Astrocyte (in vitro differentiated cells and primary cell): ENCODE measurements around the gene EIF4B. TPM values are rescaled to one million over a fixed set of nuclear protein-coding genes. Genes with fewer than 3 reads are reported as not detected.
"Not testable (repeated sequence)": the region's sequence is repeated elsewhere in the genome, so short reads cannot be mapped to it uniquely, and the experiment has no call there.

Experiments
- DNase-seq: peaks from one replicate; pipeline ENCODE4 v3.0.0-alpha.2; 2010; ENCODE audit warnings: low read depth
- FAIRE-seq: peaks from 2 replicates; lab custom pipeline; 2011; peaks lifted over from hg19 to GRCh38; lab: Jason Lieb, UNC
- H2AFZ ChIP-seq: 2 replicates; pipeline ENCODE4 v1.6.0; 2012; ENCODE audit warnings: low read depth, low read length, inconsistent platforms
- H3K27ac ChIP-seq: 2 replicates; pipeline ENCODE4 v1.5.1; 2011; ENCODE audit warnings: low read depth, low read length, inconsistent platforms
- H3K27me3 ChIP-seq: 2 replicates; pipeline ENCODE4 v1.6.0; 2011; ENCODE audit warnings: low read length, inconsistent platforms; ENCODE audit not compliant: insufficient read depth
- H3K36me3 ChIP-seq: 2 replicates; pipeline ENCODE4 v1.5.1; 2011; ENCODE audit warnings: low read length, inconsistent platforms; ENCODE audit not compliant: insufficient read depth
- H3K4me1 ChIP-seq: 2 replicates; pipeline ENCODE4 v1.5.1; 2011; ENCODE audit warnings: low read length, inconsistent platforms; ENCODE audit not compliant: insufficient read depth
- H3K4me2 ChIP-seq: 2 replicates; pipeline ENCODE4 v1.6.0; 2012; ENCODE audit warnings: low read length, inconsistent platforms
- H3K4me3 ChIP-seq: 2 replicates; pipeline ENCODE4 v1.5.1; 2011; ENCODE audit warnings: low read depth, mild to moderate bottlenecking, low read length, inconsistent platforms; ENCODE audit not compliant: insufficient read depth
- H3K79me2 ChIP-seq: 2 replicates; pipeline ENCODE4 v1.6.0; 2012; ENCODE audit warnings: mild to moderate bottlenecking, low read length, inconsistent platforms; ENCODE audit not compliant: insufficient read depth
- H3K9ac ChIP-seq: 2 replicates; pipeline ENCODE4 v1.6.0; 2012; ENCODE audit warnings: mild to moderate bottlenecking, low read length, inconsistent platforms
- H3K9me3 ChIP-seq: 2 replicates; pipeline ENCODE4 v1.5.1; 2012; ENCODE audit warnings: low read depth, mild to moderate bottlenecking, low read length, inconsistent platforms; ENCODE audit not compliant: insufficient read depth
- H4K20me1 ChIP-seq: 2 replicates; pipeline ENCODE4 v1.6.0; 2012; ENCODE audit warnings: low read length, inconsistent platforms; ENCODE audit not compliant: insufficient read depth
- H3K27ac Mint-ChIP-seq: one replicate; pipeline ENCODE4 v1.8.0; 2021; ENCODE audit warnings: mild to moderate bottlenecking, mixed read lengths; ENCODE audit not compliant: unreplicated experiment
- H3K27me3 Mint-ChIP-seq: one replicate; pipeline ENCODE4 v1.8.0; 2021; ENCODE audit warnings: low read depth, mixed read lengths; ENCODE audit not compliant: unreplicated experiment
- H3K36me3 Mint-ChIP-seq: one replicate; pipeline ENCODE4 v1.8.0; 2021; ENCODE audit warnings: low read depth, mixed read lengths; ENCODE audit not compliant: unreplicated experiment
- H3K4me1 Mint-ChIP-seq: one replicate; pipeline ENCODE4 v1.8.0; 2021; ENCODE audit warnings: low read depth, mixed read lengths; ENCODE audit not compliant: unreplicated experiment
- H3K4me3 Mint-ChIP-seq: one replicate; pipeline ENCODE4 v1.8.0; 2021; ENCODE audit warnings: mild to moderate bottlenecking, moderate library complexity, mixed read lengths; ENCODE audit not compliant: unreplicated experiment
- H3K9me3 Mint-ChIP-seq: one replicate; pipeline ENCODE4 v1.8.0; 2021; ENCODE audit warnings: mild to moderate bottlenecking, mixed read lengths; ENCODE audit not compliant: unreplicated experiment
- CTCF ChIP-seq: IDR thresholded peaks from 2 replicates; pipeline ENCODE4 v1.5.1; 2011; ENCODE audit warnings: low read depth, mild to moderate bottlenecking, inconsistent platforms, low read length, moderate library complexity; ENCODE audit not compliant: insufficient read depth
- EZH2 ChIP-seq: IDR thresholded peaks from 2 replicates; pipeline ENCODE4 v1.6.1; 2012; ENCODE audit warnings: mild to moderate bottlenecking, low read length, inconsistent platforms; ENCODE audit not compliant: insufficient read depth
- total RNA-seq: library from RNA; stranded (reverse); gene quantifications from 2 replicates; pipeline ENCODE4 v1.2.1, GENCODE V29; 2021

EIF4B gene
- total RNA-seq, 1 donor from 2014 or later = 242 TPM

DNA sequence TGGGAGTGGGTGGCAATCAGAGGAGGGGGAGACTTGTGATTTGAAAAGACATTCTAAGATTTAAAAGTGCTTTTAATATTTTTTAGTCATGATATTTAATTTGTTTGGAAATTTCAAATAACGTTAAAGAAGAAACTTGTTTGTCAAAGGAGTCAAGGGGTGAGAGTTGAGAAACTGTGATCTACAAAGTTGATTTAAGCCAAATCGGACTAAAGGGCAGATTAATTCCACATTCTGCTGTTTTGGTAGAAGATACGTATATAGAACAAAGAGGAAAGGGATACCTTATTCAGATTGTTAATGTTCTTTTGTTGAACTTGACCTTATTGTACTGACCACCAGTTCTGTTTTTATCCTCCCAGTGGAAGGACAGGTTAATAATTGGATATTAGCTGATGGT is 6.7 kb downstream of the EIF4B start:
- H3K36me3 ChIP-seq = peaks cover 10% of the 10 kb centered on the region
- Mint-ChIP-seq H3K4me1 (peaks cover 28% of the 10 kb centered on the region), H3K27ac (no peak overlapping the region), H3K27me3 (no peaks in the 10 kb centered on the region), H3K9me3 (no peaks in the 10 kb centered on the region), H3K4me3 (no peak overlapping the region), H3K36me3 (peaks cover 5% of the 10 kb centered on the region)
- H3K27ac ChIP-seq = no peak overlapping the region
- DNase-seq (no peak), FAIRE-seq (no peak)
- H3K4me2 ChIP-seq = no peak overlapping the region
- H2AFZ ChIP-seq = no peak overlapping the region
- H3K27me3 ChIP-seq = no peaks in the 10 kb centered on the region
- H3K4me1 ChIP-seq = peaks cover 13% of the 10 kb centered on the region
- H4K20me1 ChIP-seq = peaks cover 97% of the 10 kb centered on the region
- no peak overlapping the region for H3K4me3 ChIP-seq
- peaks cover 100% of the 10 kb centered on the region for H3K79me2 ChIP-seq
- H3K9me3 ChIP-seq = no peaks in the 10 kb centered on the region
- H3K9ac ChIP-seq = no peak overlapping the region
- TF ChIP-seq EZH2 (no peak), CTCF (no peak)

GRCh38 chr12:53014709-53015108 is 8.5 kb downstream of the EIF4B start:
- Mint-ChIP-seq H3K27me3 (no peaks in the 10 kb centered on the region), H3K4me3 (no peak overlapping the region), H3K4me1 (peaks cover 16% of the 10 kb centered on the region), H3K9me3 (no peaks in the 10 kb centered on the region), H3K27ac (peak overlapping the region; percentile 34), H3K36me3 (peaks cover 3% of the 10 kb centered on the region)
- H4K20me1 ChIP-seq = peaks cover 92% of the 10 kb centered on the region
- no peak overlapping the region for H3K4me3 ChIP-seq
- H2AFZ ChIP-seq = no peak overlapping the region
- H3K27ac ChIP-seq = no peak overlapping the region
- DNase-seq (no peak), FAIRE-seq (peak; percentile 13)
- peaks cover 93% of the 10 kb centered on the region for H3K79me2 ChIP-seq
- H3K4me1 ChIP-seq = peaks cover 2% of the 10 kb centered on the region
- H3K9me3 ChIP-seq = no peaks in the 10 kb centered on the region
- no peak for TF ChIP-seq CTCF
- TF ChIP-seq EZH2 = no peak
- H3K4me2 ChIP-seq = no peak overlapping the region
- peaks cover 20% of the 10 kb centered on the region for H3K36me3 ChIP-seq
- no peak overlapping the region for H3K9ac ChIP-seq
- no peaks in the 10 kb centered on the region for H3K27me3 ChIP-seq

DNA sequence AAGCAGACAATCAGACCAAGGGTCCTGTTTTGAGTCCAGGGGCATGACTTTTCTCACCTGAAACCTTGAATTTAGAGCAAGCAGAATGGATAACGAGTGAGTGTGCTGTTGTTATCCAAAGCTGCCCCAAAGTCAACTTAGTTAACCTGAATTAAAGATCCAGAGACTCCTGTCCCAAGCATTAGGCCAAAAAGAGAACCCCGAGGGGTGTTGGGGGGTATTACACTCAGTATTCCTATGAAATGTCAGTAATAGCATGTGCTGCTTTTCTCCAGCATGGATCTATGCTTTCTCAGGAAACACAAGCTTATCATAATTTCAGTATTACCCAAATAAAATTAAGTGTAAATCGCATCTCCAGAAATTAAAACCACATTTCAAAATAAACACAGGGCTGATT is 19.0 kb downstream of the EIF4B start:
- Mint-ChIP-seq H3K36me3 (peaks cover 21% of the 10 kb centered on the region), H3K9me3 (no peaks in the 10 kb centered on the region), H3K27ac (no peak overlapping the region), H3K4me1 (no peaks in the 10 kb centered on the region), H3K27me3 (no peaks in the 10 kb centered on the region), H3K4me3 (no peak overlapping the region)
- H3K79me2 ChIP-seq = peaks cover 54% of the 10 kb centered on the region
- H3K36me3 ChIP-seq = peaks cover 75% of the 10 kb centered on the region
- H3K27ac ChIP-seq = no peak overlapping the region
- H3K4me1 ChIP-seq = no peaks in the 10 kb centered on the region
- FAIRE-seq (no peak), DNase-seq (no peak)
- peaks cover 57% of the 10 kb centered on the region for H4K20me1 ChIP-seq
- no peak overlapping the region for H3K4me3 ChIP-seq
- no peak overlapping the region for H3K4me2 ChIP-seq
- H2AFZ ChIP-seq = no peak overlapping the region
- TF ChIP-seq EZH2 = no peak
- TF ChIP-seq CTCF = no peak
- H3K27me3 ChIP-seq = no peaks in the 10 kb centered on the region
- H3K9ac ChIP-seq = no peak overlapping the region
- H3K9me3 ChIP-seq = no peaks in the 10 kb centered on the region

DNA sequence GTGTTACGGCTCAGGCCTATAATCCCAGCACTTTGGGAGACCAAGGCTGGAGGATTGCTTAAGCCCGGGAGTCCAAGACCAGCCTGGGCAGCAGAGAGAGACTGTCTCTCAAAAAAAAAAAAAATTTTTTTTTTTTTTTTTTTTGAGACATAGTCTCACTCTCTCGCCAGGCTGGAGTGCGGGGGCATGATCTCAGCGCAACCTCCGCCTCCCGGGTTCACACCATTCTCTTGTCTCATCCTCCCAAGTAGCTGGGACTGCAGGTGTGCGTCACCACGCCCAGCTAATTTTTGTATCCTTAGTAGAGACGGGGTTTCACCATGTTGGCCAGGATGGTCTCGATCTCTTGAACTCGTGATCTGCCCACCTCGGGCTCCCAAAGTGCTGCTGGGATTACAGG is 20.8 kb downstream of the EIF4B start:
- FAIRE-seq = not testable (repeated sequence)
- peaks cover 75% of the 10 kb centered on the region for H3K36me3 ChIP-seq
- peaks cover 29% of the 10 kb centered on the region for H3K36me3 Mint-ChIP-seq

More for the DNA sequence above, 20.8 kb downstream of the EIF4B start:
- H3K27me3 Mint-ChIP-seq, H3K27ac ChIP-seq, H3K4me3 Mint-ChIP-seq, H3K9me3 Mint-ChIP-seq, H3K9ac ChIP-seq, DNase-seq, H3K4me3 ChIP-seq, H3K4me2 ChIP-seq, H3K9me3 ChIP-seq, H3K27me3 ChIP-seq, H2AFZ ChIP-seq, H3K4me1 ChIP-seq, H3K4me1 Mint-ChIP-seq, H3K27ac Mint-ChIP-seq: not testable (repeated sequence)
- peaks cover 51% of the 10 kb centered on the region for H3K79me2 ChIP-seq
- peaks cover 58% of the 10 kb centered on the region for H4K20me1 ChIP-seq
